Adrenal gland (tissue), 5 donors: ENCODE measurements around the gene SNX25.

ENCODE experiments used
- CTCF ChIP-seq, 6 experiments: fragments of 450-650 bp in 4 of 6; fragments of 200-600 bp in 2 of 6; sonication (generic) in 1 of 6; IDR thresholded peaks; 1 replicate in 5 of 6; 2 replicates in 1 of 6; pipeline versions ENCODE4 v1.5.1 to v1.8.0; 2016 to 2021; ENCODE audit warnings: antibody characterized with exemption in 6 of 6, mild to moderate bottlenecking in 2 of 6, moderate library complexity in 1 of 6
- POLR2A ChIP-seq, 2 donors: fragments of 450-650 bp; IDR thresholded peaks; one replicate each; pipeline ENCODE4 v1.6.1; 2017; ENCODE audit warnings: antibody characterized with exemption in 2 of 2, mild to moderate bottlenecking in 2 of 2, moderate library complexity in 1 of 2
- donor health status: DM: no; HTN: no; CAD: no.

- TF ChIP-seq CTCF (IDR thresholded peaks at IDR 0.05) (no peak), POLR2A (IDR thresholded peaks at IDR 0.05) (no peak)
Observed at GRCh38 chr4:185399466-185399865, 190.1 kb downstream of the SNX25 start.
